Measurements from ENCODE around the gene FOXA3. TPM values are rescaled to one million over a fixed set of nuclear protein-coding genes. Genes with fewer than 3 reads are reported as not detected.

Gene FOXA3
- total RNA-seq, 2 experiments from 2014 or later: not detected

DNA sequence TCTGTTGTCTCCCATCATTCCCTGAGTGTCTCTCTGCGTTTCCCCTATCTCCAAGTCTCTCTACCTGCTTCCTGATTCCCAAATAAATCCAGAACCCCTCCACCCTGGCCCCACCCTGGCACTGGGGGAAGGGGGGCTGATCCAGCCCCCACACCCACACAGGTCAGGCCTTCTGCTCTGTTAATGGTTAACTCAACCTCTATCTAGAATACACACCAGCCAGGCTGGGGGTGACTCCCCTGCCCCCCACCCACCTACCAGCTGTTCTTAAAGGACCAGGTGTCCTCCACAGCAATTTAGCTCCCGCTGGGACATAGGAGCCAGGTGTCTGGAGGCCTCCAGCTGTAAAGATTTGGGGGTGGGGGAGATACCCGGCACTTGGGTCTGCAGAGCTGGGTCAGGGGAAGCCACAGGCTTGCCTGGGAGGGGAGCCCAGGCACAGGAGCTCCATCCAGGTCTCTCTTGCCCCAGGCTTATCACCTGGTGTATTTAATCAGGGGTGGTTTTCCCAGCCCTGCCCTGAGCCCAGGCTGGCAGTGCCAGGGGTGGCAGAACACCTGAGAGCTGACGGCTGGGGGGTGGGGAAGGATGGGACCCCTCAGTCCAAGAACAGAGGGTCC, 17.9 kb downstream of the FOXA3 start:
- DNase-seq (no peak), ATAC-seq (ENCODE audit: poor library complexity) (no peak)
- intact Hi-C loops (cut with DNase I, micrococcal nuclease): loop anchor here in 1 of 2 experiments (1.0 to 2.0 kb wide), 2 partner anchors 18 to 65 kb away; partner anchors contain the start of gene FOXA3
- Histone ChIP-seq H3K27me3 (ENCODE audit: control insufficient read depth in 1 of 2, insufficient read depth in 2 of 2, low read length in 2 of 2) (no peaks in the 10 kb centered on the region), H3K4me3 (ENCODE audit: low read length) (no peak overlapping the region), H3K4me1 (ENCODE audit: insufficient read depth, low read length) (peaks cover 46% of the 10 kb centered on the region), H3K27ac (ENCODE audit: low read depth in 1 of 2, low read length in 2 of 2) (no peak overlapping the region), H3K9me3 (ENCODE audit: control insufficient read depth in 1 of 2, insufficient read depth in 1 of 2, low read length in 2 of 2) (peaks cover 0 to 2% of the 10 kb centered on the region in 2 experiments), H3K36me3 (ENCODE audit: insufficient read depth, low read length) (peaks cover 5% of the 10 kb centered on the region)
- TF ChIP-seq, protein P1, sequence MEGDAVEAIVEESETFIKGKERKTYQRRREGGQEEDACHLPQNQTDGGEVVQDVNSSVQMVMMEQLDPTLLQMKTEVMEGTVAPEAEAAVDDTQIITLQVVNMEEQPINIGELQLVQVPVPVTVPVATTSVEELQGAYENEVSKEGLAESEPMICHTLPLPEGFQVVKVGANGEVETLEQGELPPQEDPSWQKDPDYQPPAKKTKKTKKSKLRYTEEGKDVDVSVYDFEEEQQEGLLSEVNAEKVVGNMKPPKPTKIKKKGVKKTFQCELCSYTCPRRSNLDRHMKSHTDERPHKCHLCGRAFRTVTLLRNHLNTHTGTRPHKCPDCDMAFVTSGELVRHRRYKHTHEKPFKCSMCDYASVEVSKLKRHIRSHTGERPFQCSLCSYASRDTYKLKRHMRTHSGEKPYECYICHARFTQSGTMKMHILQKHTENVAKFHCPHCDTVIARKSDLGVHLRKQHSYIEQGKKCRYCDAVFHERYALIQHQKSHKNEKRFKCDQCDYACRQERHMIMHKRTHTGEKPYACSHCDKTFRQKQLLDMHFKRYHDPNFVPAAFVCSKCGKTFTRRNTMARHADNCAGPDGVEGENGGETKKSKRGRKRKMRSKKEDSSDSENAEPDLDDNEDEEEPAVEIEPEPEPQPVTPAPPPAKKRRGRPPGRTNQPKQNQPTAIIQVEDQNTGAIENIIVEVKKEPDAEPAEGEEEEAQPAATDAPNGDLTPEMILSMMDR (IDR thresholded peaks at IDR 0.05): no peak
- peaks cover 19% of the 10 kb centered on the region for H3K27me3 Mint-ChIP-seq
- H3K9me3 Mint-ChIP-seq: no peaks in the 10 kb centered on the region
- ChIA-PET POLR2A (interaction anchor here (0.9 to 1.5 kb wide), 2 partner anchors 113 kb away, joined by 3 to 4 read pairs; partner anchors contain the start of genes CCDC61 and SIX5), CTCF (interaction anchor here (1.6 to 1.9 kb wide), 2 partner anchors 18 to 65 kb away, joined by 7 to 14 read pairs; partner anchors contain the start of genes FOXA3 and SYMPK)
- H3K36me3 Mint-ChIP-seq (ENCODE audit: low read depth): peaks cover 18% of the 10 kb centered on the region
- peaks cover 40% of the 10 kb centered on the region for H3K4me1 Mint-ChIP-seq (ENCODE audit: low read depth)
- no peak overlapping the region for H3K27ac Mint-ChIP-seq
- H3K4me3 Mint-ChIP-seq: peak overlapping the region; percentile 18

DNA sequence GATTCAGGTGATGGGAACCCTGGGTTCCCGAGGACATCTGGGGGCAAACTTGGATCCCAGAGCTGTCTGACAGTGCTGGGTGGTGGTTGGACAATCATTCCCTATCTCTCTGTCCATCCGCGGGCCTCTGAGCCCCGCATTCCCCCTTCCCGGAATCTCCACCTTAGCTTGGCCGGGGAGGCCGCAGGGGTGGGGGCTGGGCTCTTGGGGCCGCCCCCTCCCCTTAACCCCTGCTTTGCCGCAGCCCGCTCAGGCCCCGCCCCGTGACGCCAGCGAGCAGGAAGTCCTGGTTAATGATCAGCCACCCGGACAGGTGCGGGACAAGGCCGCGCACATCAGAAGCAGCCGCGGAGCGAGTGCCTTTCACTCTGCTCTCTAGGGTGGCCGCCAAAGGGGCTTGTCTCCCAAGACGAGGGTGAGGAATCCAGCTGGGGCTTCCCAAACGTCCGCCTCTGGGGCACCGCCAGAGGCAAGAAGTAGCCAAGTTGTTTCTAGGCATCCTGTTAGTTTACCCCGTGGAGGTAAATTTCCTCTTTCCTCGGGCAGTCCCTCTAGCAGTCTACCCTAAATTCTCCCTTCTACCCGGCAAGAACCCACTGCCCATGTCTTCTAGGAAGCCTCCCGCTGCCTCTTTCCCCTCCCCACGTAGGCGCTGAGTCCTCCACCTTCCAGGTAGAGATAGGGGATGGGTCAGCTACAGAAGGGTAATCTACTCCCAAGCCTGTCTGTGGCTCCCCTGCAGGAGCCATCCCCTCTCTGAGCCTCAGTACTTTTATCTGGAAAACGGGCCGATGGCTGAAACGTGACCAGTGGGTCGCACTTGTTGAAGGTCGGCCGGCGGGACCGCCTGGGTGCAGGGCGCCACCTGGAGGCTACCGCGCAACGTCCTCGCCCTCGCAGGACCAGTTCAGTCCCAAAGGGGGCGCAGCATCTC, 18.8 kb downstream of the FOXA3 start:
- DNase-seq (peak; percentile 70 to 93 (median 80)), ATAC-seq (ENCODE audit: poor library complexity) (peak; percentile 37)
- Histone ChIP-seq H3K27me3 (ENCODE audit: control insufficient read depth in 1 of 2, insufficient read depth in 2 of 2, low read length in 2 of 2) (no peaks in the 10 kb centered on the region), H3K4me3 (ENCODE audit: low read length) (peak overlapping the region; percentile 29), H3K36me3 (ENCODE audit: insufficient read depth, low read length) (peaks cover 5% of the 10 kb centered on the region), H3K4me1 (ENCODE audit: insufficient read depth, low read length) (peaks cover 46% of the 10 kb centered on the region), H3K27ac (ENCODE audit: low read depth in 1 of 2, low read length in 2 of 2) (no peak overlapping the region), H3K9me3 (ENCODE audit: control insufficient read depth in 1 of 2, insufficient read depth in 1 of 2, low read length in 2 of 2) (no peaks in the 10 kb centered on the region)
- CTCF ChIA-PET: interaction anchor here (0.6 to 1.9 kb wide), 3 partner anchors 19 to 593 kb away, joined by 4 to 14 read pairs (median 7); partner anchors contain the start of genes FOXA3 and SYMPK
- peak overlapping the region; percentile 77 for H3K27ac Mint-ChIP-seq
- peak overlapping the region; percentile 84 for H3K4me3 Mint-ChIP-seq
- intact Hi-C loops (cut with DNase I, micrococcal nuclease): loop anchor here (1.0 to 2.0 kb wide), 4 partner anchors 19 to 113 kb away; partner anchors contain the start of gene FOXA3 (in 1 of the 2)
- TF ChIP-seq, protein P1 (IDR thresholded peaks at IDR 0.05): peak; percentile 99
- peaks cover 18% of the 10 kb centered on the region for H3K36me3 Mint-ChIP-seq (ENCODE audit: low read depth)
- H3K9me3 Mint-ChIP-seq: no peaks in the 10 kb centered on the region
- peaks cover 35% of the 10 kb centered on the region for H3K4me1 Mint-ChIP-seq (ENCODE audit: low read depth)
- H3K27me3 Mint-ChIP-seq: peaks cover 10% of the 10 kb centered on the region
- POLR2A ChIA-PET: interaction anchor here (0.9 to 1.5 kb wide), 2 partner anchors 112 to 114 kb away, joined by 3 to 4 read pairs; partner anchors contain the start of genes CCDC61 and SIX5

DNA sequence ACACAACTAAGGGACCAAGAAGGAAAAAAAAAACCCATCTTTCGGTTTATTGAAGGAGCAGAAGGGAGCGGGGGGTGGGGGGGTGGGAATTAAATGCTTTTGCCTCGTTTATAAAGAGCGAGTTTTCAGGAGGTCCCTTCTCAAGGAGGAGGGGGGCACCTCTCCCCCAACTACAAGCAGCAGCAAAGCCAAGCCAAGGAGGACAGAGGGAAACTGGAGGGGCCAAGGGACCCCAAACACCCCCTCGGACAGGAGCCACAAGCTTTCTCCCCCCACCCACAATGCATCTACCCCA, 19.4 kb downstream of the FOXA3 start:
- Mint-ChIP-seq H3K27me3 (peaks cover 5% of the 10 kb centered on the region), H3K36me3 (ENCODE audit: low read depth) (peaks cover 18% of the 10 kb centered on the region)

More for the DNA sequence above, 19.4 kb downstream of the FOXA3 start:
- CTCF ChIA-PET: interaction anchor here (1.9 kb wide), 1 partner anchor 20 kb away, joined by 14 read pairs; the partner anchor contains the start of genes FOXA3 and SYMPK
- TF ChIP-seq, protein P1 (IDR thresholded peaks at IDR 0.05): peak; percentile 59
- peak overlapping the region in 1 of 2 donors; percentile 2 for H3K27ac ChIP-seq (ENCODE audit: low read depth in 1 of 2, low read length in 2 of 2)
- ATAC-seq (ENCODE audit: poor library complexity) (no peak), DNase-seq (no peak)
- intact Hi-C loops (cut with DNase I, micrococcal nuclease): loop anchor here (1.0 to 2.0 kb wide), 3 partner anchors 66 to 113 kb away; no protein-coding TSS in a partner anchor
- Mint-ChIP-seq H3K9me3 (no peaks in the 10 kb centered on the region), H3K4me1 (ENCODE audit: low read depth) (peaks cover 34% of the 10 kb centered on the region), H3K27ac (peak overlapping the region; percentile 77), H3K4me3 (peak overlapping the region; percentile 84)
- no peaks in the 10 kb centered on the region for H3K9me3 ChIP-seq (ENCODE audit: control insufficient read depth in 1 of 2, insufficient read depth in 1 of 2, low read length in 2 of 2)
- peaks cover 46% of the 10 kb centered on the region for H3K4me1 ChIP-seq (ENCODE audit: insufficient read depth, low read length)
- no peaks in the 10 kb centered on the region for H3K27me3 ChIP-seq (ENCODE audit: control insufficient read depth in 1 of 2, insufficient read depth in 2 of 2, low read length in 2 of 2)
- peaks cover 5% of the 10 kb centered on the region for H3K36me3 ChIP-seq (ENCODE audit: insufficient read depth, low read length)
- POLR2A ChIA-PET: interaction anchor here (0.6 to 1.5 kb wide), 2 partner anchors 19 to 112 kb away, joined by 3 to 4 read pairs; partner anchors contain the start of gene CCDC61
- no peak overlapping the region for H3K4me3 ChIP-seq (ENCODE audit: low read length)
